UCSD-AML1 (cell line): Measurements from ENCODE around the gene WDR1.

Source experiments
- DNase-seq: peaks from one replicate; lab custom pipeline; 2025; ENCODE audit not compliant: unreplicated experiment; lab: John Stamatoyannopoulos, UW

Gene WDR1

DNA sequence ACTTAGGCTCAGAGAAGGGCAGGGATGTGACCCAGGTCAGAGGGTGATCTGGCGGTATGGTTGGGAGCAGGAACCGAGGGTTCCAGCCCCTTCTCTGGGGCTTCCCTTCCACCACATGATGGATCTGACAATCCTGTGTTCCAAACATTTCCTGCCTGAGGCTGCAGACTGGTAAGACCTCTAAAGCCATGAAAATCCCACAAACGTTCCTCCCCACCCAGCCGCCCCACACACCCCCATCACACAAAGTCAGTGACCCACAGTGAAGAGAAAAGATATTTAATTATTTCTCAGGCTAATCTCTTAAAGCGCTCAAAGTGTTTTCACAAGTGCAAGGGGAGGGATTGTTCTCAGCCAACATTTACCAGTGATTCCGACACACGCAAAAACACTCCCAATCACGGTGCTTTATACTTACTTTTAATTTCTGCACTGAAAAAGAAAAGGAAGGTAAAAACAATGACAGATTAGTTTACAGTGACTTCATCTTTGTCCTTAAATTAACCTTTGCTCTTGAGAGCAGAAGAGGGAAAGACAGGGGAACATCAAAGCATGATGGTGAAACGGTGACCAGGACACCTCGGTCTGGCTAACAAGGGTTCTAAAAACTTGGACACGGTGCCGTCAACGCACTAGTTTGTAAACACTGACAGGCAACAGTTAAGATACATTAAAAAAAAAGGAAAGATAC is 42.4 kb downstream of the WDR1 start:
- DNase-seq, result no peak

DNA sequence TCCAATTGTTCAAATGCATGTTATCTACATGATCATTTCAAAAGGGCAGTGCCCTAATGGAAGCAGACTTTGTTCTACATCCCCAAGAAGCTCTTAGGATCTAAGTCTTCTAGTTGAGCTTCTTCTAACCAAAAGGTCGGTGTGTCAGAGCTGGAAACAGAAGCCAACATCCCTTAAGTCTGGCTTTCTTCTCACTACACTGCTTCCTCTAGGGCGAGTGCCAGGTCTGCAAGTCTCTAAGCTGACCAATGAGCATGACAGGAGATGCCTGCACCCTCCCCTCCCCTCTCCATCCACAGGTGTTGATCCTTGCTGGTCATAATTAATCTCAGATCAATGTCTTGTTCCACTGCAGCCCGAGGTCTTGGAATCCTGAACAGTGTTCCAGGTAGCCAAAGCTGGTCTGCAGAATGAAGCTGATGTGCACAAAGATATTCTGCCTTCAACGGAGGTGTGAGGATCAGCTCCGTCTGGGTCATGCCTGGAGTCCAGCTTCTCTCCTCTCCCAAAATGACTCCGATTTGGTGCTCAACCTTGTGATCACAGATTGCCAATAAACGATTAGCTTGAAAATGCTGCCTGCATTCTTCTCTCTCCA is 44.1 kb downstream of the WDR1 start:
- no peak for DNase-seq

DNA sequence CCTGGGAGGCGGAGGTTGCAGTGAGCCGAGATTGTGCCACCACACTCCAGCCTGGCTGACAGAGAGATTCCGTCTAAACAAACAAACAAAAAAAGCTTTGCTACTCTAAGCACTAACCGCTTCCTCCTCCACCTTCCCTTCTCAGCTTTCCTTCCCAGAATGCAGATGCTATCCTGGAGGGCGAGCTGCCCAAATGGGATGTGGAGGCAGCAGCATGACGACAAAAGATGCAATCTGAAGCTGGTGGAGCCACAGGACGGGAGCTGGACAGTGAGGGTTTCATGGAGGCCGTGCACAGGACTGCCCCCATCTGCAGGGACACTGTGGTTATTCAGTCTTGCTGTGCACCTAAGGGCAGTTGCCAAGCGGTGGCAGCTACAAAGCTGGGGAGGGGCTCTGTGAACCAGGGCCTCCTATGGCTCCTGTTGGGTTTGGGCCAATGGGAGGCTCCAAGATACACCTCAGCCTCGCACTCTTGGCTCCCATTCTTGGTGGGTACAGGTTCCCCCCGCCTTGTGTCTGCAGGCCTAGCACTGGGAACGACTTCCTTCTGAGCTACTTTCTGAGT is 47.4 kb downstream of the WDR1 start:
- no peak for DNase-seq

DNA sequence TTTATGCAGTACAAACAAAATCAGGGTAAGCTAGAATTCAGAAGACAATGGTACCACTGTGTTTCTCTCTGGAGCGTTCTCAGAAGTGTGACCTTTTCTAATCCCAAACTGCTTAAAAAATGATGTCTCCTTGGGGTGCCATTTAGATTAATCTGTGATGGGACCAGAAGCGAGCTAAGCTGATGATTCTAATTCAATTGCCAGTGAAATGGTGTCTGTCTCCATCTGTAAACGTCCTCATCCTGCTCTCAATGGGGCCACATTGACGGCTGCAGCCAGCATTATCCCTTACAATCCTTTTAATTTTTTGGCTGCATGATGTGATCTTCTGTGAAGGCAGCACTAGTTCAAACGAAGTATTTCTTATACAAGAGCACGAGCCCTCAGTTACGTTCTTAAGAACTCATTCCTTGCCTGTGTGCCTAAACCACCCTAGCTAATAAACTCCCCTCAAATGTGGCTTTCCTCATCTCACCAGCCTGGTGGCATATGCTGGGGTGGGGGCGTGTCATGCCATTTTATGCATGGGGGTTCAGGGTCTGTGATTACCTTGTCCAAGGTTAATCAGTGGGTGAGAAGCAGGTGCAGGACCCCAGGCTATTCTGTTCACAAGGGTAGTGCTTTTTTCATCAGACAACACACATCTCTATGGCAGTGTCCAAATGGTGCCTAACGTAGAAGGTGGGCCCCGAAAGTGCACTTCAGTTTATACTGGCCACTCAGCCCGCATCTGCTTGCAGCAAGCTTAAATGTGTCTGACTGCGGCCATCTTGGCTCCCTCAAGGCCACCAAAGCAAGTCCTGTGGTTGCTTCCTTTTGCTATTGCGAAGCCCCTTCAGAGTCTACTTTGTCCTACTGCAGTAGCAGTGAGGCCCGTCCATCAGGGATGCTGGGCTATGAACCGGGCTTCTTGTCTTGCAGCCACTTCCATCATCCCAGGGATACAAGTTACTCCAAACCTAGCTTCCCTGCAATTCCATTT is 49.6 kb downstream of the WDR1 start:
- DNase-seq, result no peak

DNA sequence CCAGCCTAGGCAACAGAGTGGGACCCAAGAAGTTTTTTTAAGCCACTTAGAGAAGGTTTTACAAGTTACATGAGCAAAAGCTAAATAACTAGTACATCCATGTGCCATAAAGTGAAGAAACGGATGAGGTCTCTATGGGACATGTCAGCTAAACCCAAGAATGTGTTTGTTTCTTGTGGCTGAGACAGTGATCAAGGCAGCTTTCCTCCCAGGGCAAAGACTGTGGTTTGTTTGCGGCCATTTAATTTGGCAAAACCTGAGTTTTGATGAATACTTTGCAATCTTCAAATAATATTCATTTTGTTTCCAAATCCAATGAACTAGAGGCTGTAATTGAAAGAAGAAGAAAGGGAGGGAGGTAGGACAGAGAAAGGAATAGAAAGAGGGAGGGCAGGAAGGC is 50.4 kb downstream of the WDR1 start:
- no peak for DNase-seq

DNA sequence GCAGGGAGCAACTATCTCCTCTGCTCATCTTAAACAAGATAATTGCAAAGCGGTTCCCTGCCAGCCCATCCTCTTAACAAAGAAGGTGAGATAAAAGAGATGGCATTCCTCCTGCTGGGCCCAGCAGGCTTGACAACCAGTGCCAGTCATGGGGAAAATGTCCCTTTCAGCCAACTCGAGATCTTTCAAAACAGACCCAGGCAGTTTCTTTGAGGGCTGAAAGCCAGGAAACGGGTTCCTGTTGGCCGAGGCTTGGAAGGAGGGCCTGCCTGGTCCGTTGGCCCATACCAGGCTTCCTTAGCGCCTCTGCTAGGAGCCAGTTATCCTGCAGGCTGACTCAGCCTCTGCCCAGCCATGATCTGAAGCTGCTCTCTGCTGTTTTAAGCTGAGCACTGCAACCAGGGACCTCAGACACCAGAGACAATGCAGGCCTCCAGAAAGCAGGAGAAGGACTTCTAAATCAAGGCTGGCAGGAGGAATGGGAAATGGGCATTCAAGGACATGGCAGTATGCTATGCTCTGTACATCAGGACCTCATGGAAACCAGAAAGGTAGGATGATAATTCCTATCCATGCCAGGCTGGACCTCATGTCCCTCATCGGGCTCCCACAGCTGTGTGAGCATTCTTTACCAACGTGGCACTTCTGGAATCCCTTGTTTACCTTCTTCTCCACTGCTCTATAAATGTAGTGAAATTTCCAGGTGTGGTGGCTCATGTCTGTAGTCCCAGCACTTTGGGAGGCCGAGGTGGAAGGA is 52.9 kb downstream of the WDR1 start:
- peak; percentile 63 for DNase-seq

DNA sequence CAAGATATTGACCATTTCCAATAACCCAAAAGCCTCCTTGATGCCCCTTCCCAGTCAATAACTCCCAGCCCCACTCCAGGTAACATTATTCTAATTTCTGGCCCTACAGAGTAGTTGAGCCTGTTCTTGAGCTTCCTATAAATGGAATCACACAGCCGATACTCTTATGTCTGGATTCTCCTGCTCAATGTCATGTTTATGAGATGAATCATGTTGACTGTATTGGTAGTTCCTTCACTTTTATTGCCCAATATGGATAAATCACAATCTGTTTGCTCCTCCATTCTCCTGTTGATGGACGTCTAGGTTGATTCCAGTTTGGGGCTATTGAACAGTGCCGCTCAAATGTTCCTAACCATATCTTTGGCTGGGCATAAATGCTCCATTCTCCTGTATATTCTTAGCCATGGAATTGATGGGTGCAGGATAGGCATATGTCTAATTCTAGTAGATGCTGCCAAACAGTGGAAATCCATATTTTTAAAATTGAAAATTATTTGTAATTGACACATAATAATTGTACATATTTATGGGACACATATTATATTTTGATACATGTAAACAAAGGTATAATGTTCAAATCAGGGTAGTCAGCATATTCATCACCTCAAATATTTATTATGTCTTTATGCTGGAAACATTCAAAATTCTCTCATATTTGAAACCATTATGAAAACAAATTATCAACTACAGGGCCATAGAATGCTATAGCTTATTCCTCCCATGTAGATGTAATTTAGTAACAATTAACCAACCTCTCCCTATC is 54.8 kb downstream of the WDR1 start:
- no peak for DNase-seq

DNA sequence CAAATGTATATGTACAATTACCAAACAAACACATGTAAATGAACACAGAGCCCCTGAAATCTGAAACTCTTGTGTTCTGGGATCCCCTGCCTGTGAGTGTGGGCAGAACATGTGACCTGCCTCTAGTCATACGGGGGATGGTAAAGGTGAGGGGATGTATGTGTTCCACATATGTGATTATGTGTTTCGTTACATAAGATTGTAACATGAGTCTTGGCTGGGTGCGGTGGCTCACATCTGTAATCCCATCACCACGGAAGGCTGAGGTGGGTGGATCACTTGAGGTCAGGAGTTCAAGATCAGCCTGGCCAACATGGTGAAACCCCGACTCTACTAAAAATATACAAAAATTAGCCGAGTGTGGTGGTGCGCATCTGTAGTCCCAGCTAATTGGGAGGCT is 58.2 kb downstream of the WDR1 start:
- DNase-seq, result no peak

DNA sequence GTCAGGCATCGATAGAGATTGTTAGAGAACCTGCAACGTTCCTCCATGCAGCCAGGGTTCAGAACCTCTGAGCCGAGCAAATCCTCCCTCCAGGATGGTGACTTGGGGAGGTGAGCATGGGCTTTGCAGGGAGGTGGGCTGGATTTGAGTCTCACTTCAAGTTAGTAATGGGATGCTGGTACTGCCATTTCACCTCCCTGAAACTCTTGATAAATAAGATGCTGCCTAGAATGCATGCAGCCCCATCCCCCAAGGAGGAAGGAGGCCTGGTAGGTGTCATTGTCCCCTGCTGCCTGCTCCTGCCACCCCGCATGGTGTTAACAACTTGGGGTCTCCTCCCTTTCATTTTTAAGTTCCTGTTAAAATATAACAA is 59.6 kb downstream of the WDR1 start:
- DNase-seq, result no peak

DNA sequence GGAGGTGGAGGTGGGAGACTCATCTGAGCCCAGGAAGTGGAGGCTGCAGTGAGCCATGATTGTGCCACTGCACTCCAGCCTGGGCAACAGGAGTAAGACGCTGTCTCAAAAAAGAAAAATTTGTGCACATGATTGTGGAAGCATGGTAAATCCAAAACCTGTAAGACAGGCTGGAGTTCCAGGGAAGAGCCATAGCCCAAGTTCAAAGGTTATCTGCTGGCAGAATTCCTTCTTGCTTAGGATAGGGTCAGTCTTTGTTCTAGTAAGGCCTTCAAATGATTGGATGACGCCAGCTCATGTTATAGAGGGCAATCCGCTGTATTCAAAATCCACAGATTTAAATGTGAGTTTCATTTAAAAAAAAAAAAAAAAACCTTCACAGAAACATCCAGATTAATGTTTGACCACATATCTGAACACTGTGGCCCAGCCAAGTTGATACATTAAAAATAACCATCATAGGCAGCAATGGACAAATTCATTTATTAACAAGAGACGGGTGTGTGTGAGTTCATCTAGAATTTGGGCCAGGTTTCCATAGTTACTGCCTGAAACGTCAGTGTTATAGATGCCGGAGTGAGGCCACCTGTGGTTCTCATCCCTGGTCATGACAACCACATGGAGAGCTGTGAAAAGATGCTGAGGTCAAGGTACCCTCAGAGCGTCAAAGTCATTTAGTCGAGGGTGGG is 60.1 kb downstream of the WDR1 start:
- DNase-seq, result no peak

DNA sequence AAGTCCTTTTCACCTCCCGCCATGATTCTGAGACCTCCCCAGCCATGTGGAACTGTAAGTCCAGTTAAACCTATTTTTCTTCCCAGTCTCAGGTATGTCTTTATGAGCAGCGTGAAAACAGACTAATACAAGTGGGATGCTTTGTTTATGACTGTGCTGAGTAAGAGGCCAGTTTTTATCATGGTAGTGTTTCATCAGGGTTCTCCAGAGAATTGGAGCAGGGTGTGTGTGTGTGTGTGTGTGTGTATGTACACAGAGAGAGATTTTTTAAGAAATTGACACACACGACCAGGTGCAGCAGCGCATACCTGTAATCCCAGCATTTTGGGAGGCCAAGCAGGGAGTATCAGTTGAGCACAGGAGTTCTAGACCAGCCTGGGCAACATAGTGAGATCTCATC is 60.7 kb downstream of the WDR1 start:
- no peak for DNase-seq

DNA sequence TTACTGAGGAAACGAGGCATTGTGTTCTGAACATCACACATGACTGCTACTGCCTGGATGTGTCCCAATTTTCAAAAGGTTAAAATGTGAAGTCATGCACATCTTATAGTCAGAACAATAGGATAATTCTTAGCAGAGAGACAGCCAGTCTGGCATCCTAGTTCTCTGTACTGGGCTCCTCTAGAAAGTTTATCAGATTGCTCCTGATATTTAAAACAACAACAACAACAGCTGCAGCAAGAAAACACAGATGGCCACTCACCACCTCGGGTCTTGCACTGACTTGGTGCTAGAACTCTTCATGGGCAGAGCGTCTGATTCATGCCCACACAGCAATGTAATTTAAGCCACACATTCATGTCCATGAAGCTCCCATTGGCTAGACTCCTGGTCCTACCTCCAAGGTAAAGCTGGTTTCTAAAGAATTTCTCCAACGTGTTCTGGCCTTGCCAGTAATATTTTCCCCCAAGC is 62.0 kb downstream of the WDR1 start:
- DNase-seq, result no peak

DNA sequence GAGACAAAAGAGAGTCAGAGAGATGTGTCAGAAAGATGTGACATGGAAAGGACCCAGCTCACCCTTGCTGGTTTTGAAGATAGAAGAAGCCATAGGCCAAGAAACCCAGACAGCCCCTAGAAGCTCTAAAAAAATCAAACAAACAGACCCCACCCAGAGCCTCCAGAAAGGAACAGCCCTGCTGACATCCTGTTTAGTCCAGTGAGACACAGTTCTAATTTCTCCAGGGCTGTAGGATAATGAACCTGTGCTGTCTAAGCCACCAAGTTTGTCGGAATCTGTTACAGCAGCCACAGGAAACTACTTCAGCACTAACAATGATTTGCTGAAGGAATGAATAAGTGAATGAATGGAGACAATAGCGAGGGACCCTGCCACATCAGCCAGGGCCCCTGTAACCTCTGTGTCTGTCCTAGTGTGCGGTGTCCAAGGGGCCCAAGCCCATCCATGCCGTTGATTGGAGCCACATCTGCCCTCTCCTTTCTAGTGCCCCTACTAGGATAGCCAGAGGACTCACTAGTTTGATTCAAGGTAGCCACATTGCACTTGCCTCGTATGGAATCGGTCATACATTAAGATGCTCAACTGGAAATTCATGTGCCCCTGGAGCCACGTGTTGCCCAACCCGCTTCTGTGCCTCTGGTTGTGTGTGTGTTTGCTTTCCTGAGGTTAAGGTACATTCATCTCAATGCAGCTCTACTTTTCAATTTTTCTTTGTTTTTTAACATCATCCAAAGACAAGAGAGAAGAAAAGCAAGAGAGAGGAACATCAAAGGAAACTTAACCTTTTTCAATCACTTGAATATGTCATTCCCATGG is 62.8 kb downstream of the WDR1 start:
- no peak for DNase-seq

DNA sequence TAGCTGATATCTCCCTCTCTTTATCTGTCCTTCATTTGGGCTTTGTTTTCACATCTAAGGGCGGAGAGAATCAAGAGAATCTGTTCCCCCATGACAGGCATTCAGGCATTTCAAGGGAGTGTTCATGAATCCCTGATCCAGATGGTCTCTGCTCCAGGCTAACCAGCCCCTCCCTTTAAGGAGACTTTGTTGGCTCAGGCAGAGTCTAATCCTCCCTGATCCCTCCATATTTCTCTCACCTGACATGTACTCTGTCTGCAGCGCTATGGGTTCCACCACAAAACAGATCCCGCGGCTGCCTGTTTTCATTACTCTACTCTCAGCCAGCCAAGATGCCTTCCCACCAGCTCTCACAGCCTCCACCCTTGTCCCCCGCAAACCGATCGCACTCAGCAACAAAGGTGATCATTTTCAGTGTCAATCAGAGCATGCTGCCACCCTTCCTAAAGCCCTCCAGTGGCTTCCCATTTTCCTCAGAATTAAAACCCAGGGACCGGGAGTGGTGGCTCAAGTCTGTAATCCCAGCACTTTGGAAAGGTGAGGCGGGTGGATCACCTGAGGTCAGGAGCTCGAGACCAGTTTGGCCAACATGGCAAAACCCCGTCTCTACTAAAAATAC is 65.0 kb downstream of the WDR1 start:
- DNase-seq, result no peak

DNA sequence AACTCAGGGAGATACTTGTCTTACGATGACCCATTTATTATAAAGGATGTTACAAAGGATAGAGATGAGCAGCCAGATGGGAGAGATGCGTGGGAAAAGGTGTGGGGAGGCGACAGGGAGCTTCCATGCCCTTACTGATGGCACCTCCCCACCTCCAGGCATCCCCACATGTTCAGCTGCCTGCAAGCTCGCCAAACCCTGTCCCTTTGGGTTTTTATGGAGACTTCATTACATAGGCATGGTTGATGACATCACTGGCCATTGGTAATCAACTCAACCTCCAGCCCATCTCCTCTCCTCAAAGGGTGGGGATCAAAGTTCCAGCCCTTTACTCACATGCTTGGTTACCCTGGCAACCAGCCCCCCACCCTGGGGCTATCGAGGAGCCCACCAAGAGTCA is 65.9 kb downstream of the WDR1 start:
- no peak for DNase-seq

DNA sequence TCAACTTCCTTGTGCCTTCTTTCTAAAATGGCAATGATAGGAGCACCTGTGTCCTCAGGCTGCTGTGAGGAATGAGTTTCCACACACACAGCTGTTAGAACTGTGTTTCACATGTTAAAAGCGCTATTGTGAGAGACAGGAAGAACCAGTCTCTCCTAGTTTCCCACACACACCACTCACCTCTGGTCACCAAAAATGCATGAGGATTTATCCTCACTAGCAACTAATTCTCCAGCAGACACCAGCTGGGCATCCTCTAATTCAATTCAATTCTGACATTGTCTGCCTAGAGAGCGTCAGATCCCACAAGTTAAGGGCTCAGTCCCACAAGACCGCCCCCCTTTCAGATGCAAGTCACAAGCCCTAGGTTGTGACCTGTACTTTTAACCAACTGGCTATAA is 66.3 kb downstream of the WDR1 start:
- no peak for DNase-seq

DNA sequence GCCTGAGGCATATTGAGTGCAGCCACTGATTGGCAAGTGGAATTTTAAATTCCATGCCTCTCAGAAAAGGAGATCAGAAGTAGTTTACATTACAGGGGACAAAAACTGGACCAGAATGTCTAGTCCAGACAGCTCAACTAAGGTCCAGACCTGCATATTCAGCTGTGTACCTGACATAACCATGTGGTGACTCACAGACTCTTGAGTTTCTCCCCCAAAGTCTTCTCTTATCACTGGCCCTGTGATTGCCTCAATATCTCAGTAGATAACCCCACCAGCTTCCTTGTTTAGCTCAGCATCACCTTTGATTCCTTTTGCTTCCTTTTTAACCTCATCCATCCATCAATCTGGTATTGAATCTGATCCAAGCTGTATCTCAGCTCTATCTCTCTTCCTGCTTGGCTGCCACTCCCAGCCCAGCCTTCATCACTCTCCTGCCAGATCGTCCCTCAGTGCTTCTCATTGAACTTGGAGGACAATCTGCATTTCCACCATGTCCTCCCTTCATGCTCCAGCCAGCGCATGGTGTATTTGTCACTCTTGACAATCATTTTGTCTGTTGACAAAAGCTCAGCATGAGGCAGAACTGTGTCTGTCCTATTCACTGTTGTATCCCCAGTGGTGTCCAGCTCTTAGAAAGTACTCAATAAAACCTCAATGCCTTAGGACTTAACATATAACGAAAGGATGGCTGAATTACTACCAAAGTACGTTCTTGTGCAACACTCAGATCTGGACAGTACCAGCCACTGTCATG is 67.5 kb downstream of the WDR1 start:
- no peak for DNase-seq

DNA sequence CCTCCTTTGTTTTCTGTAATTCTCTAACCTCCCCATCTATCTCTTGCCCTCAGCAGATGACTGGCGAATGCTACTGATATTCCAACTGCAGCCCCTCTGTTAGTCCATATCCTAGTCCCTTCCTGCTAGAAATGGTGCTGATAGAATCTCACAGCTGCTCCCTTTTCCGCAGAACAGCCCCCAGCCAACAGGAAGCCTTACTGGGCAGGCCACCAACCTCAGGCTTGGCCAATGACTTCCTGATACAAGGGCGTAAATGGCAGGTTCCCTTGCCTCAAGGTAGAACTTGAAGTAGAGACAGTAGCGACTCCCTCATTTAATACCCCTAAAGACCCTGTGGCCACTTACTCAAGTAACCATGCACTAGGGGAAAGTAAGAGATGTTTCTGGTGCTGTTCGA is 68.6 kb downstream of the WDR1 start:
- peak; percentile 52 for DNase-seq
